Measurements from ENCODE around the gene NBPF1.
"Not testable (repeated sequence)": the region's sequence is repeated elsewhere in the genome, so short reads cannot be mapped to it uniquely, and the experiment has no call there.

NBPF1 gene

GRCh38 chr1:16608838-16609560, 4.4 kb downstream of the NBPF1 start:
- Histone ChIP-seq H3K27me3 (ENCODE audit: control insufficient read depth in 1 of 2, insufficient read depth in 2 of 2, low read length in 2 of 2) (no peaks in the 10 kb centered on the region), H3K4me1 (ENCODE audit: control insufficient read depth, insufficient read depth, low read length) (peaks cover 14% of the 10 kb centered on the region), H3K27ac (ENCODE audit: low read length) (no peak overlapping the region), H3K9me3 (ENCODE audit: control insufficient read depth in 2 of 2, low read length in 2 of 2) (no peaks in the 10 kb centered on the region), H3K9ac (ENCODE audit: low read length in 2 of 2) (no peak overlapping the region), H3K36me3 (ENCODE audit: control insufficient read depth in 2 of 2, insufficient read depth in 2 of 2, low read length in 2 of 2) (peaks cover 16 to 21% of the 10 kb centered on the region in 2 donors), H3K4me3 (ENCODE audit: low read length in 2 of 2) (no peak overlapping the region)

DNA sequence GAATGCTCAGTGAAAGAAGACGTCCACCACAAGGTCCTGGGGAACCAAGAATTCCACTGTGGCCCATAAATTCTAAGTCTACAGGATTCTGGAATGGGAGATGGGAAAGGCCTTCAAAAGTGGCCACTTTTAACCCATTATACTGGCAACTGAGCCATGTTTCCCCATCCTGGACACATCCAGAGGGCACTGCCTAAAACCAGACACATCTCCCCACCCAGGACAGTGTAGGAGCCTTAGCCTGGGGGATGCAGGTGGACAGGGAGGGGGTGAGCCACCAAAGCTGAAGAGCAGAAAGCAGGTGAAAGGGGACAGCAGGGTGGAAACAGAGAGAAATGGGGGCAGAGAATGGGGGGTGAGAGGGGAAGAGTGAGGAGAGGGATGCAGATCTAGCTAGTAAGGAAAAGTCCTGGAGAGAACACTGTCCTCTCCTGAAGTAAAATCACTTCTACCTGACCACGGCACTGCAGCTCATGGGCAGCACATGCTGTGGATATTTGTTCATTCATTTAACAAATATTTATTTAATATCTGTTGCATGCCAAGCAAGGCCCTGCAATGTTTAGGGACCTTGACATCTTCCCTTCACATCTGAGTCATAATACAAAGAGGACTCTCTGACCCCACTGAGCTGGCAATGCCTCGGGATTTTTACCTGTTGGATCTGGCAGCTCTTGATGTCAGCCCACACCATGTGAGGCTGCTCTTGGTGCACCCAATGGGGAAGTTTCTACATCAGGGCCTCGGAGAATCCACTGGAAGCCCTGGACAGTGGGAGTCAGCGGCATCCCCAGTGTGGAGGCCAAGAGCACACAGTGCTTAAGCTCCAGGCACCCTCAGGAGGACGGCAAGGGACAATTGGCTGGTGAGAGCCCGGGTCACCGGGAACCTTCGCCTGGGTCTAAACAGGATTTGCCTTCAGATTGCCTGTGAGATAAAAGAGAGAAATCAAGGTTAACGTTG, 5.2 kb downstream of the NBPF1 start:
- not testable (repeated sequence) for H3K4me1 ChIP-seq (ENCODE audit: control insufficient read depth, insufficient read depth, low read length); H3K4me3 ChIP-seq (ENCODE audit: low read length in 2 of 2); H3K9ac ChIP-seq (ENCODE audit: low read length in 2 of 2); H3K27me3 ChIP-seq (ENCODE audit: control insufficient read depth in 1 of 2, insufficient read depth in 2 of 2, low read length in 2 of 2); H3K9me3 ChIP-seq (ENCODE audit: control insufficient read depth in 2 of 2, low read length in 2 of 2); H3K27ac ChIP-seq (ENCODE audit: low read length)
- H3K36me3 ChIP-seq (ENCODE audit: control insufficient read depth in 2 of 2, insufficient read depth in 2 of 2, low read length in 2 of 2) = peaks cover 16 to 21% of the 10 kb centered on the region in 2 donors

DNA sequence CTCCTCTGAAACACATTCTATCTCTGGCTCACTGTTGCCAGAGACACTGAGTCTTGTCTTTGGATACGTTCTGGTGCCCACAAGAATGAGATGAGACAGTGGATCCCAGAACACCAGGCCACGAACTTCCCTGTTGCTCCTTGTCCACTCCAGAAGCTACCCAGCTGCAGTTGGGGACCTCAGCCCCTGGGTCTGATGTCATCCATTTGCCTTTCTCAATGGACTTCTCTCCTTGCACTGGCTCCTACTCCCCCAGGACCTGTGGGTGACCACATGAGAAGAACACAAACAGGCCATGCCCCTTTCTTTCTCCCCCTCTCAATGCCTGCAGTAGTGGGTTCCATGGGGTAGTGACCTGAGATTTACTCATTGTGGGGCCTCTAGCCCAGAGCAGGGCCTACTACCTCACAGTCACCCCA, 5.9 kb downstream of the NBPF1 start:
- Histone ChIP-seq H3K9ac (ENCODE audit: low read length in 2 of 2) (no peak overlapping the region), H3K4me3 (ENCODE audit: low read length in 2 of 2) (no peak overlapping the region), H3K27me3 (ENCODE audit: control insufficient read depth in 1 of 2, insufficient read depth in 2 of 2, low read length in 2 of 2) (no peaks in the 10 kb centered on the region), H3K36me3 (ENCODE audit: control insufficient read depth in 2 of 2, insufficient read depth in 2 of 2, low read length in 2 of 2) (peaks cover 16 to 21% of the 10 kb centered on the region in 2 donors), H3K4me1 (ENCODE audit: control insufficient read depth, insufficient read depth, low read length) (peaks cover 6% of the 10 kb centered on the region), H3K9me3 (ENCODE audit: control insufficient read depth in 2 of 2, low read length in 2 of 2) (no peaks in the 10 kb centered on the region), H3K27ac (ENCODE audit: low read length) (no peak overlapping the region)

- peaks cover 16 to 21% of the 10 kb centered on the region in 2 donors for H3K36me3 ChIP-seq (ENCODE audit: control insufficient read depth in 2 of 2, insufficient read depth in 2 of 2, low read length in 2 of 2)
- H3K9me3 ChIP-seq (ENCODE audit: control insufficient read depth in 2 of 2, low read length in 2 of 2); H3K9ac ChIP-seq (ENCODE audit: low read length in 2 of 2); H3K4me3 ChIP-seq (ENCODE audit: low read length in 2 of 2); H3K27ac ChIP-seq (ENCODE audit: low read length); H3K27me3 ChIP-seq (ENCODE audit: control insufficient read depth in 1 of 2, insufficient read depth in 2 of 2, low read length in 2 of 2); H3K4me1 ChIP-seq (ENCODE audit: control insufficient read depth, insufficient read depth, low read length): not testable (repeated sequence)
Observed at GRCh38 chr1:16606666-16607432, 6.5 kb downstream of the NBPF1 start.

- Histone ChIP-seq H3K36me3 (ENCODE audit: control insufficient read depth in 2 of 2, insufficient read depth in 2 of 2, low read length in 2 of 2) (peaks cover 16 to 21% of the 10 kb centered on the region in 2 donors), H3K9ac (ENCODE audit: low read length in 2 of 2) (no peak overlapping the region)
Observed at GRCh38 chr1:16605532-16606505, 7.5 kb downstream of the NBPF1 start.

DNA sequence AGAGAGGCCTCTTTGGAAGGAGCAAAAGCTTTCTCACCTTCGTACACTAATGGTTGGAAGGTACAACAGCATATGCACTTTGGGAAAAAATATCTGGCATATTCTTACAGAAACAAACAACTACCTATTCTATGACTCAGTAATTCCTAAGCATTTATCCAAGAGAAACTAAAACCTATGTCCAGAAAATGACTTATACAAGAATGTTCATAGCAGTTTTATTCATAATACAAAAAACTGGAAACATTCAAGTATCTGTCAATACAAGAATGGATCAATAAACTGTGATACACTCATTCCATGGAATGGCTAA, 8.2 kb downstream of the NBPF1 start:
- H3K9ac ChIP-seq (ENCODE audit: low read length in 2 of 2) = no peak overlapping the region

More at GRCh38 chr1:16605532-16606505, 7.5 kb downstream of the NBPF1 start:
- Histone ChIP-seq H3K9me3 (ENCODE audit: control insufficient read depth in 2 of 2, low read length in 2 of 2) (no peaks in the 10 kb centered on the region), H3K4me1 (ENCODE audit: control insufficient read depth, insufficient read depth, low read length) (no peaks in the 10 kb centered on the region), H3K4me3 (ENCODE audit: low read length in 2 of 2) (no peak overlapping the region), H3K27ac (ENCODE audit: low read length) (no peak overlapping the region), H3K27me3 (ENCODE audit: control insufficient read depth in 1 of 2, insufficient read depth in 2 of 2, low read length in 2 of 2) (no peaks in the 10 kb centered on the region)

DNA sequence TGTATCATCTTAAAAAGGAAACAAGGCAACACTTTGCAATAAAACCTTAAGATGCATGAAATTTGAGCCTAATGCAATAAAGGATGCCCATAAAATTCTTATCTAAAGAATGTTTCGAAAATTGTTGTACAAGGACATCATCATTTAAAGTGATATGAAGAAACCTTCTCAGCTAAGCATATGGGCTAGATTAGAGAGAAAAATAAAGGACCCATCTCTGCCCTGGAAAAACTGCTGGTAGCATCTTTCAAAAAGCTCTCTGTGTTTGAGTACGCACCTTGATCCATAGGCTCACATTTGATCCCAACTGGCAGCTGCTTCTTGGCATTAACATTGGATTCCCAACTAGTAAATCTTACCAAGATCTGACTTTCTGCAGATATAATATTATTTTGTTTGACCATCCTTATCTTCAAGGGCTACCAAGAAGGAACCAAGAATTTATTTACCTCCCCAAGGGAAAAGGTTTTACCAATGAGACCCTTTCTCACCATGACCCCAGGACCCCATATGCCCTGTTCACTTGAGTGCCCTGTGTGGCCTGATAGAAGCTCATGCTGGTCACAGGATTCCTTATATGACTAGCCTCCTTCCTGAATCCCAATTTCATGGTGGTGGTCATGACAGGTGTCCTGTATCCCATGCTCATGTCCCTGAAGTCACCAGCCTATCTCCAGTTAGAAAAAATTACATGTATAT, 8.7 kb downstream of the NBPF1 start:
- not testable (repeated sequence) for H3K9ac ChIP-seq (ENCODE audit: low read length in 2 of 2); H3K4me3 ChIP-seq (ENCODE audit: low read length in 2 of 2); H3K27ac ChIP-seq (ENCODE audit: low read length); H3K27me3 ChIP-seq (ENCODE audit: control insufficient read depth in 1 of 2, insufficient read depth in 2 of 2, low read length in 2 of 2); H3K4me1 ChIP-seq (ENCODE audit: control insufficient read depth, insufficient read depth, low read length); H3K9me3 ChIP-seq (ENCODE audit: control insufficient read depth in 2 of 2, low read length in 2 of 2)
- peaks cover 16 to 21% of the 10 kb centered on the region in 2 donors for H3K36me3 ChIP-seq (ENCODE audit: control insufficient read depth in 2 of 2, insufficient read depth in 2 of 2, low read length in 2 of 2)

More for the DNA sequence above, 8.2 kb downstream of the NBPF1 start:
- Histone ChIP-seq H3K4me1 (ENCODE audit: control insufficient read depth, insufficient read depth, low read length) (no peaks in the 10 kb centered on the region), H3K36me3 (ENCODE audit: control insufficient read depth in 2 of 2, insufficient read depth in 2 of 2, low read length in 2 of 2) (peaks cover 16 to 21% of the 10 kb centered on the region in 2 donors), H3K9me3 (ENCODE audit: control insufficient read depth in 2 of 2, low read length in 2 of 2) (no peaks in the 10 kb centered on the region), H3K27me3 (ENCODE audit: control insufficient read depth in 1 of 2, insufficient read depth in 2 of 2, low read length in 2 of 2) (no peaks in the 10 kb centered on the region), H3K27ac (ENCODE audit: low read length) (no peak overlapping the region), H3K4me3 (ENCODE audit: low read length in 2 of 2) (no peak overlapping the region)

DNA sequence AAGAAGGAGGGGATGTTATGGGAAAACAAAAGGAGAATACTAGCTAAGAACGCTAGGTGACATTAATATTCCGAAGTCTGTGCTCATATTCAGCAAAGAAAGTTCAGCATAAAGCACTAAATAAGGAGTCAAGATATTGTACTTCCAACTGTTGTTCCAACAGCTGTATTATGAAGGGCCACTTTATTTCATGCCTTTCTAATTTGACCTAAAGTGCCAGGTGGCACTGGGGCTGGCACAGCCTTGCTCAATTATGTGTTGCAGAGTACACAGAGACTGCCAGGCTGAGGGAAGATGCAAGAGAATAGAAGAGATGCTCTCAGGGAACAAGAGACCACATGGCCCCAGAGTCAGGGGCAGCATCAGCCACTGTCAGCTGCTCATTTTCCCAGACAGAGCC, 9.7 kb downstream of the NBPF1 start:
- H3K9ac ChIP-seq (ENCODE audit: low read length in 2 of 2); H3K27ac ChIP-seq (ENCODE audit: low read length); H3K9me3 ChIP-seq (ENCODE audit: control insufficient read depth in 2 of 2, low read length in 2 of 2); H3K27me3 ChIP-seq (ENCODE audit: control insufficient read depth in 1 of 2, insufficient read depth in 2 of 2, low read length in 2 of 2); H3K4me3 ChIP-seq (ENCODE audit: low read length in 2 of 2); H3K4me1 ChIP-seq (ENCODE audit: control insufficient read depth, insufficient read depth, low read length): not testable (repeated sequence)
- peaks cover 16 to 21% of the 10 kb centered on the region in 2 donors for H3K36me3 ChIP-seq (ENCODE audit: control insufficient read depth in 2 of 2, insufficient read depth in 2 of 2, low read length in 2 of 2)

- H3K4me1 ChIP-seq (ENCODE audit: control insufficient read depth, insufficient read depth, low read length); H3K9ac ChIP-seq (ENCODE audit: low read length in 2 of 2); H3K9me3 ChIP-seq (ENCODE audit: control insufficient read depth in 2 of 2, low read length in 2 of 2); H3K27ac ChIP-seq (ENCODE audit: low read length); H3K27me3 ChIP-seq (ENCODE audit: control insufficient read depth in 1 of 2, insufficient read depth in 2 of 2, low read length in 2 of 2); H3K4me3 ChIP-seq (ENCODE audit: low read length in 2 of 2): not testable (repeated sequence)
- H3K36me3 ChIP-seq (ENCODE audit: control insufficient read depth in 2 of 2, insufficient read depth in 2 of 2, low read length in 2 of 2) = peaks cover 5 to 17% of the 10 kb centered on the region in 2 donors
Observed at GRCh38 chr1:16602336-16603011, 10.9 kb downstream of the NBPF1 start.
